Measurements from ENCODE around the gene METTL15. TPM values are rescaled to one million over a fixed set of nuclear protein-coding genes. Genes with fewer than 3 reads are reported as not detected.
"Not testable (repeated sequence)": the region's sequence is repeated elsewhere in the genome, so short reads cannot be mapped to it uniquely, and the experiment has no call there.

The METTL15 gene
- total RNA-seq, 2 donors from 2014 or later: 9.4 to 9.5 TPM

- no peak for DNase-seq
- H3K27ac Mint-ChIP-seq: no peak overlapping the region
- H3K4me1 Mint-ChIP-seq: peaks cover 18% of the 10 kb centered on the region
- ATAC-seq: no peak
- H3K4me3 Mint-ChIP-seq: no peak overlapping the region
- no peaks in the 10 kb centered on the region for H3K9me3 ChIP-seq (ENCODE audit: control insufficient read depth, low read length, poor library complexity, severe bottlenecking)
- peaks cover 5% of the 10 kb centered on the region for H3K36me3 Mint-ChIP-seq (ENCODE audit: low read depth)
- no peaks in the 10 kb centered on the region for H3K27me3 Mint-ChIP-seq
Measured at GRCh38 chr11:28100665-28101064, 7.5 kb upstream of the METTL15 start.

- H3K4me1 Mint-ChIP-seq: peaks cover 19% of the 10 kb centered on the region
- not testable (repeated sequence) for H3K27me3 Mint-ChIP-seq; DNase-seq; H3K36me3 Mint-ChIP-seq (ENCODE audit: low read depth); H3K9me3 ChIP-seq (ENCODE audit: control insufficient read depth, low read length, poor library complexity, severe bottlenecking); H3K27ac Mint-ChIP-seq; H3K4me3 Mint-ChIP-seq; ATAC-seq
Measured at GRCh38 chr11:28102300-28102699, 5.9 kb upstream of the METTL15 start.

- H3K4me1 Mint-ChIP-seq: peaks cover 30% of the 10 kb centered on the region
- DNase-seq (no peak), ATAC-seq (no peak)
- H3K4me3 Mint-ChIP-seq: no peak overlapping the region
- H3K27me3 Mint-ChIP-seq: no peaks in the 10 kb centered on the region
- peak overlapping the region; percentile 79 for H3K27ac Mint-ChIP-seq
- H3K9me3 ChIP-seq (ENCODE audit: control insufficient read depth, low read length, poor library complexity, severe bottlenecking): no peaks in the 10 kb centered on the region
- H3K36me3 Mint-ChIP-seq (ENCODE audit: low read depth): peaks cover 4% of the 10 kb centered on the region
Measured at GRCh38 chr11:28104425-28104824, 3.8 kb upstream of the METTL15 start.

GRCh38 chr11:28104984-28105383 is 3.2 kb upstream of the METTL15 start:
- H3K27ac Mint-ChIP-seq: no peak overlapping the region
- peaks cover 4% of the 10 kb centered on the region for H3K36me3 Mint-ChIP-seq (ENCODE audit: low read depth)
- H3K9me3 ChIP-seq (ENCODE audit: control insufficient read depth, low read length, poor library complexity, severe bottlenecking): no peaks in the 10 kb centered on the region
- no peak overlapping the region for H3K4me3 Mint-ChIP-seq
- H3K4me1 Mint-ChIP-seq: peaks cover 31% of the 10 kb centered on the region
- DNase-seq: no peak
- H3K27me3 Mint-ChIP-seq: no peaks in the 10 kb centered on the region
- ATAC-seq: no peak

GRCh38 chr11:28105869-28106268 is 2.3 kb upstream of the METTL15 start:
- peaks cover 7% of the 10 kb centered on the region for H3K36me3 Mint-ChIP-seq (ENCODE audit: low read depth)
- peaks cover 32% of the 10 kb centered on the region for H3K4me1 Mint-ChIP-seq
- no peaks in the 10 kb centered on the region for H3K9me3 ChIP-seq (ENCODE audit: control insufficient read depth, low read length, poor library complexity, severe bottlenecking)
- H3K27me3 Mint-ChIP-seq: no peaks in the 10 kb centered on the region
- DNase-seq (no peak), ATAC-seq (no peak)
- H3K4me3 Mint-ChIP-seq: peak overlapping the region; percentile 25
- peak overlapping the region; percentile 99 for H3K27ac Mint-ChIP-seq

GRCh38 chr11:28106353-28107043 is 1.7 kb upstream of the METTL15 start:
- no peaks in the 10 kb centered on the region for H3K9me3 ChIP-seq (ENCODE audit: control insufficient read depth, low read length, poor library complexity, severe bottlenecking)
- DNase-seq (no peak), ATAC-seq (no peak)
- H3K36me3 Mint-ChIP-seq (ENCODE audit: low read depth): peaks cover 7% of the 10 kb centered on the region
- peak overlapping the region; percentile 99 for H3K27ac Mint-ChIP-seq
- H3K27me3 Mint-ChIP-seq: no peaks in the 10 kb centered on the region
- H3K4me3 Mint-ChIP-seq: peak overlapping the region; percentile 41
- peaks cover 32% of the 10 kb centered on the region for H3K4me1 Mint-ChIP-seq

- peaks cover 7% of the 10 kb centered on the region for H3K36me3 Mint-ChIP-seq (ENCODE audit: low read depth)
- H3K4me3 Mint-ChIP-seq: peak overlapping the region; percentile 99
- peak; percentile 5 for ATAC-seq
- no peak for DNase-seq
- H3K9me3 ChIP-seq (ENCODE audit: control insufficient read depth, low read length, poor library complexity, severe bottlenecking): no peaks in the 10 kb centered on the region
- peak overlapping the region; percentile 99 for H3K27ac Mint-ChIP-seq
- H3K4me1 Mint-ChIP-seq: peaks cover 35% of the 10 kb centered on the region
- H3K27me3 Mint-ChIP-seq: no peaks in the 10 kb centered on the region
Measured at GRCh38 chr11:28107191-28107749, 918 bp upstream of the METTL15 start.

GRCh38 chr11:28108958-28109357 is 770 bp downstream of the METTL15 start:
- H3K27me3 Mint-ChIP-seq: no peaks in the 10 kb centered on the region
- H3K4me3 Mint-ChIP-seq: peak overlapping the region; percentile 99
- peaks cover 7% of the 10 kb centered on the region for H3K36me3 Mint-ChIP-seq (ENCODE audit: low read depth)
- peak overlapping the region; percentile 99 for H3K27ac Mint-ChIP-seq
- ATAC-seq (no peak), DNase-seq (no peak)
- H3K9me3 ChIP-seq (ENCODE audit: control insufficient read depth, low read length, poor library complexity, severe bottlenecking): no peaks in the 10 kb centered on the region
- H3K4me1 Mint-ChIP-seq: peaks cover 38% of the 10 kb centered on the region

GRCh38 chr11:28110108-28110820 is 2.1 kb downstream of the METTL15 start:
- Mint-ChIP-seq H3K4me3 (peak overlapping the region; percentile 99), H3K27me3 (no peaks in the 10 kb centered on the region), H3K4me1 (peaks cover 35% of the 10 kb centered on the region), H3K36me3 (ENCODE audit: low read depth) (peaks cover 7% of the 10 kb centered on the region), H3K27ac (peak overlapping the region; percentile 99)
- no peaks in the 10 kb centered on the region for H3K9me3 ChIP-seq (ENCODE audit: control insufficient read depth, low read length, poor library complexity, severe bottlenecking)
- DNase-seq: peak; percentile 17 to 39 (median 29)
- peak; percentile 26 for ATAC-seq

- peaks cover 37% of the 10 kb centered on the region for H3K4me1 Mint-ChIP-seq
Measured at GRCh38 chr11:28110821-28111200, 2.6 kb downstream of the METTL15 start.

GRCh38 chr11:28114116-28114515 is 5.9 kb downstream of the METTL15 start:
- H3K4me1 Mint-ChIP-seq: peaks cover 27% of the 10 kb centered on the region
- H3K9me3 ChIP-seq (ENCODE audit: control insufficient read depth, low read length, poor library complexity, severe bottlenecking): no peaks in the 10 kb centered on the region
- no peak for ATAC-seq
- DNase-seq: no peak
- H3K27me3 Mint-ChIP-seq: no peaks in the 10 kb centered on the region
- no peak overlapping the region for H3K4me3 Mint-ChIP-seq
- no peak overlapping the region for H3K27ac Mint-ChIP-seq
- H3K36me3 Mint-ChIP-seq (ENCODE audit: low read depth): peaks cover 4% of the 10 kb centered on the region

More at GRCh38 chr11:28110821-28111200, 2.6 kb downstream of the METTL15 start:
- Mint-ChIP-seq H3K27me3 (no peaks in the 10 kb centered on the region), H3K36me3 (ENCODE audit: low read depth) (peaks cover 7% of the 10 kb centered on the region), H3K4me3 (peak overlapping the region; percentile 99), H3K27ac (peak overlapping the region; percentile 99)
- no peaks in the 10 kb centered on the region for H3K9me3 ChIP-seq (ENCODE audit: control insufficient read depth, low read length, poor library complexity, severe bottlenecking)
- DNase-seq (no peak), ATAC-seq (no peak)

- no peaks in the 10 kb centered on the region for H3K9me3 ChIP-seq (ENCODE audit: control insufficient read depth, low read length, poor library complexity, severe bottlenecking)
- peaks cover 4% of the 10 kb centered on the region for H3K36me3 Mint-ChIP-seq (ENCODE audit: low read depth)
- ATAC-seq (no peak), DNase-seq (no peak)
- H3K27me3 Mint-ChIP-seq: no peaks in the 10 kb centered on the region
- peaks cover 22% of the 10 kb centered on the region for H3K4me1 Mint-ChIP-seq
- H3K27ac Mint-ChIP-seq: peak overlapping the region; percentile 14
- no peak overlapping the region for H3K4me3 Mint-ChIP-seq
Measured at GRCh38 chr11:28114731-28115130, 6.5 kb downstream of the METTL15 start.

GRCh38 chr11:28117712-28118111 is 9.5 kb downstream of the METTL15 start:
- no peak overlapping the region for H3K4me3 Mint-ChIP-seq
- H3K36me3 Mint-ChIP-seq (ENCODE audit: low read depth): peaks cover 4% of the 10 kb centered on the region
- no peaks in the 10 kb centered on the region for H3K9me3 ChIP-seq (ENCODE audit: control insufficient read depth, low read length, poor library complexity, severe bottlenecking)
- H3K27ac Mint-ChIP-seq: no peak overlapping the region
- H3K4me1 Mint-ChIP-seq: peaks cover 13% of the 10 kb centered on the region
- ATAC-seq (no peak), DNase-seq (no peak)
- no peaks in the 10 kb centered on the region for H3K27me3 Mint-ChIP-seq
